Stimulated activated CD4-positive, alpha-beta T cell treated with anti-CD3 and anti-CD28 coated beads, Interleukin-4, amount 100 ng/mL, for 48 hours (primary cell): ENCODE measurements around the gene SPECC1L.

Experiments used
- DNase-seq, 2 donors: peaks; one replicate each; pipeline ENCODE4 v3.0.0-alpha.2; 2020; ENCODE audit warnings: low read depth in 2 of 2

Gene SPECC1L

GRCh38 chr22:24442352-24442744, 171.7 kb downstream of the SPECC1L start:
- no peak for DNase-seq

DNA sequence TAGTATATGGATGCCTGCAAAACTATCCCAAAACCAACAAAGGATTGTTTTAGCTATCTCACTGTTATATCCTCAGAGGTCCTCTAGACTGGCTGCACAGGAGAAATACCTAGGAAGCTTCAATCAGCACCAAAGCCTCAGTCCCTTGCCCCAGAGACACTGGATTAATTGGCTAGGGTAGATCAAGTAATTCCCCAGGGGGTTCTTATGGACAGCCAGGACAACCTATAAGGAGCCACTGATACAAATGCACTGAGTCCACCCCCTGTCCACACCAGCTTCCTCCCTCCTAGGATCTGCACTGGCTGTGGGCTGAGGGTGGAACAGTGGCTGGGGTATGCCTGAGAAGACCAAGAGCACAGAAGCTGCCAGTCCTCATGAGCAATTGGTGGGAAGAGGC, 173.0 kb downstream of the SPECC1L start:
- no peak for DNase-seq

- DNase-seq, result no peak
Observed at GRCh38 chr22:24444251-24444650, 173.6 kb downstream of the SPECC1L start.

DNA sequence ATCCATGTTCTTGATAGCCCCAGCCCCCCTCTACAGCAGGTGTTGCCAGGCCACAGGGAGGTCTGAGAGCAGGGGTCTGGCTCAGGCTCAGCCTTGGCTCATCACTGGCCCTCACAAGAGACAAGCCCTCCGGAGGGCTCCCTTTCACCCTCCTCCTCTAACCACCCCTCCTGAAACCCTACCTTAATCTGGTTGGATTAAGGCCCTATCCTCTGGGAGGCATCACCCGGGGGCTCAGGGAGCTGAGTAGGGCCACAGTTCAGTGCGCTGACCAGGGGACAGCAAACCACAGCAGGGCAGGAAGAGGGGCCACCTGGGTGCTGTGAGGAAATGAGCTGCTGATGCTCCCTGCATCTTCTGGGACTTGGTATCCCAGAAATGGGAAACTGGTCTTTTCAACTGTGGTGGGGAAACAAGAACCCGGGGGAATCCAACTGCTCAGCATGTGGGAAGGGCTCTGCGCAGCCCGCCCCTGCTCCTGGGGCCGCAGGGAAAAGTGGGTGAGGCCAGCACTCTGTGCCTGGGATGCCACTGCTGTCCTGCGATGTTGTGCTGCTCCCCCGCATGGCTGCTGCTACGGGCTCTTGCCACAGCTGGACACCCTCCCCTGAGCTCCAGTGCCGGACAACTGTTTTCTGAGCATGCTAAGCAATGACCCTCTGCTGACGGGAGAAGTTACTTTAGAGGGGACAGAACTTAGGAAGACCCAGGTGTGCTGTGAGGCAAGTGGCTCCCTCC, 174.3 kb downstream of the SPECC1L start:
- DNase-seq, result no peak

DNA sequence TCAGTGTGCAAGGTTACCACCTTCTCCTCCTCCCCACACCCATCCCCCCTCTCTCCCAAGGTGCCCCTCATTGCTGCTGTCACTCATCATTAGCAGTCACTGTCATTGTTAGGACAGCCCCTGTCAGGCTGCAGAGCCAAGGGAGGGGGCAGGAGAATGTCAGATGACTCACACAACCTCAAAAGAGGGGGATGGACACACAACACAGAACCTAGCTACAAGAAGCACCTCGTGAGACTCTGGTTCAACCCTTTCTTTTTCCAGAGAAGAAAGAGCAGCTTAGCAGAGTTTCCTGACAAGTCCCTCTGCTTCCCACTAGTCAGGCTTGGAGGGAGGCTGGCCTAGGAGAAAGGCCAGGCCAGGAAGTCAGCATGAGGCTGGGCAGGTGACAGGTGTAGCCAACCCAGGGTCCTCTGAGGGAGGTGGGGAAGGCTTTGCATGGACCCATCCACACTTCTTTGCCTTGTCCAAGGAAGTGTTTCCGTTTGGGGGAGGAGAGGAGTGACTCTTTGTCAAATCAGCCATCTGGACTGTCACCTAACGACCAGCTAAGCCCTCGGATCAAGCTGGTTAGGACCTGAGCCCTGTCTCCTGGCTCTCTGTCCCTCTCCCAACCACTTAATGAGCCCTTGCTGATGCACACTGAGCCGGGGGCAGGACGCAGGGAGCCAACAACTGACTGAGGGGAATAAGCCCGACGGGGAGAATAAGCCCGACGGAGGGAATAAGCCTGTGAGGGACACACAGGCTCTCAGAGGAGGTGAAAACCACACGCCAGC, 175.0 kb downstream of the SPECC1L start:
- DNase-seq, result no peak

DNA sequence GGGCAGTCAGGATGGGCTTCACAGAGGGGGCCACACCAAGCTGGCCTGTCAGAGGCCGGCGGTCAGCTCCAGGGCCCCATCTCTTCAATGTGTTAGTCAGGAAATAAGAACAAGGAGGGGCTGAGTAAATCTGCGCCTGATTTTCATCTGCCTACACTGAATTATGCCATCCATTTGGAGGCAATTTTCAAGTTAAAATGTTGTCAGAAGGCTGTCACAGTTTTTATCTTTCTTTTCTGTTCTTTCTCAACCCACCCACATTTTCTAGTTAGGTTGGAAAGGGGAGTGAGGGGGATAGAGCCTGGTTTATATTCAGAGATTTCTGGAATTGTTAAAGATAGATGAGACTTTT, 175.6 kb downstream of the SPECC1L start:
- no peak for DNase-seq

- no peak for DNase-seq
Observed at GRCh38 chr22:24450610-24451009, 180.0 kb downstream of the SPECC1L start.

GRCh38 chr22:24451162-24451561, 180.5 kb downstream of the SPECC1L start:
- DNase-seq, result no peak

- DNase-seq, result no peak
Observed at GRCh38 chr22:24453853-24454252, 183.2 kb downstream of the SPECC1L start.

DNA sequence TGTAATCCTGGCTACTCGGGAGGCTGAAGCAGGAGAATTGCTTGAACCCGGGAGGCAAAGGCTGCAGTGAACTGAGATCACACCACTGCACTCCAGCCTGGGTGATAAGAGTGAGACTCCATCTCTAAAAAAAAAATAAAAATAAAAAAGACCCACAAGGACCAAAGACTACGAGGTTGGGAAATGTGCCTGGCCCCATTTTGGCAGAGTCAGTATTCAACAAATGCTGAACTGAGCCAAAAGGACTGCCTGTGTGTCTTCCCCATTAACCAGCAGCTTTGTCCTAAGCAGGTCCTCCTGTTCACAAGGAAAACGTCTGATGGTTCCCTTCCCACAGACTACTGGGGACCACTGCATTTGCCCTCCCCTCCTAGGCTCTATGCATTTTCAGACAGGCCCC, 184.4 kb downstream of the SPECC1L start:
- DNase-seq, result no peak

DNA sequence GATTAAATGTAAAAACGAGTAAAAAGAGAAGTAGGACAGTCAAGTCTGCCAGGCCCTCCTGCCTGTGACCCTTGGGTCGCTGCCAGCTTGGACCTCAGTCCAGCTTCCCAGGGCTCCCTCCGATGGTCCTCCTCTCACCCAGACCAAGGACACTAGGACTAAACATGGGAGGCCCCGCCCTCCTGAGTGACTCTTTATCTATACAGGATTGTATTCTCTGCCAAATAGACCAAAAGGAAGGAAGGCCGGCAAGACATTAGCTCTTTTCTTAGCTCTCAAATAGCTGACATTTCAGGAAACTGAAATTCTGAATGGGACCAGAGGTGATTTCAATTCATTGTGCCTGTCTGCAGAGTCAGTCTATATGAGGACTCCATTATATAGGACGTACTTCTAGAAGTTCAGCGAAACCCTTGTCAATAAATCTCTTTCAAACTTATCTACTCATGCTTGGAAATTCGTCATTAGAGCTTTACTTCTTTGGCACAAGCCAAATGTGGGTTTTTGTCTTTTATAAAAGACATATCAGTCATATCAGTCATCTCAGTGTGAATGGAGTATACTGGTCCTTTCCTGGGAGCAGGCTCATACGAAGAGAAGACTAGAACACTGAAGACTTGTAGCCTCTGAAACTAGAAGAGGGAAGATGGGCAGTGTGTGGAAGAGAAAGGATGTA, 185.3 kb downstream of the SPECC1L start:
- no peak for DNase-seq

GRCh38 chr22:24457894-24458420, 187.3 kb downstream of the SPECC1L start:
- no peak for DNase-seq

DNA sequence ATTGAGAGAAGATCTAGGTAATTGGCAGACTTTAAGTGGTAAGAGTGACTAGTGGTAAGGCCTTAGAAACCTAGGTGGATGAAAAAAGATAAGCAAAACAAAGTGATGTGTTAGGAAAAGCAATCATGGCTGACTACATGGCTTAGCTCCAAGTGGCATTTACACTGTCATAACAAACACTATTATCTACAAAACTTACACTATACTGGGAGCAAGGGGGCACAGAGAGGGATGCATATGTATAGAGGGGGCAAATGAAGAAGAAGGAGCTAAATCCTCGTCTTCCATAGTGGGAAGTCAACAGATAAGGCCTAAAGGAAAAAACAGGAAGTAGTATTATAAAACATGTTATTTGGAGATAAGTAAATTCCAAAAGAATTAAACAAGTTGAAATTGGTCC, 189.3 kb downstream of the SPECC1L start:
- no peak for DNase-seq

DNA sequence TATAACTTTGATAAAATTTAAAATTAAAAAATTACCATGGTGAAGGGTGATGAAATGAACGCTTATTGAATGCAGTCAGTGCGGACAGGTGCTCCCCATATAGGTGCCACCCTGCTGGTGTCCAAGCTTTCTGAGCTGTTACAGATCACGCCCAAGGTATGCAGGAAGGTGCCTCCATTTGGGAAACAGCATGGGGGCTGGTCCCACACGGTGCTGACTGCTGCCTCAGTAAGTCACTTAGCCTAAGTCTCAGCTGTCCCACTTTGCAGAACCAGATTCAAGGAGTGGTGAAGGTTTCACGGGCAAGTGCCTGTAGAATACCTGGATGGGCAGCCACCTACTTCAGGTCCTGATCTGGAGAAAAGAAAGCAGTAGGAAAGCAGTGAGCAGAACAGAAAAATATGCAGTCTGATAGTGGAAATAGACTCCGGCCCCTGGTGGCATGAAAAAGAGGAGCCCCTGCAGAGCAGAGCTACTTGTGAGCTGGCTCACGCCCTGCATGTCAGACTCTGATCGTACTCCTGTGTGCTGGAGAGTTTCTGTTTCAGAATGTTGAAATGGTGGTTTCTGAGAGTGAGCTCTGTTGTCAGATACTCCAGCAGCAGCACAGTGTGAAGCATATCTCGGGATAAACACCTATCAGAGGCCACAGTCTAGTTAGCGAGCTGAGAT, 189.9 kb downstream of the SPECC1L start:
- no peak for DNase-seq

GRCh38 chr22:24463071-24463760, 192.6 kb downstream of the SPECC1L start:
- DNase-seq, result no peak

DNA sequence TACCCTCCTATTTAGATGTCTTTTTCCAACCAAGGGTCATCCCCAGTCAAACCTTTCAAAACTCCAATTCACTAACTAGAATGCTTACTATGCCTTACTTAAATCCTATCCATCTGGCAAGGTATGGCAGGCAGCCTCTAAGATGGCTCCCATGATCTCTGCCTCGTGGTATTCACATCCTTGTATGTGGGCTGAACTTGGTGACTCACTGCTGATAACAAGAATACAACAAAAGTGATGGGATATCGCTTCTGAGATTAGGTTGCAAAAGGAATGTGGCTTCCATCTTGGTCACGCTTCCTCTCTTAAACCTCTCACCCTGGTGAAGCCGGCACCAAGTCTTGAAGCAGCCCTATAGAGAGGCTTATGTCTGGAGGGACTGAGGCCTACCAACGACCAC, 194.9 kb downstream of the SPECC1L start:
- DNase-seq, result no peak

DNA sequence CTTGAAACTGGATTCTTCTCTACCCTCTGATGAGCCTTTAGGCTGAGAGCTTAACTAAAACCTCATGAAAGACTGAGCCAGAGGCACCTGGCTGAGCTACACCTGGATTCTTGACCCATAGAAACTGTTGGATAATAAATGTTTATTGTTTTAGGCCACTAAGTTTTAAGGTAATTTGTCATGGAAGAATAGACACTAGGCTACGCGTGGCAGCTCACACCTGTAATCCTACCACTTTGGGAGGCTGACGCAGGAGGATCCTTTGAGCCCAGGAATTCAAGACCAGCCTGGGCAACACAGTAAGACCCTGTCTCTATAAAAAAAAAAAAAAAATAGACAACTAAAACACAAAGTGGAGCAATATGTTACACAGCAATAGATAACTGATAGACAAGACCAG, 195.3 kb downstream of the SPECC1L start:
- DNase-seq, result no peak

GRCh38 chr22:24466716-24467328, 196.2 kb downstream of the SPECC1L start:
- DNase-seq, result no peak

- no peak for DNase-seq
Observed at GRCh38 chr22:24467340-24467739, 196.7 kb downstream of the SPECC1L start.
